ENCODE results near the gene GNG2. TPM values are rescaled to one million over a fixed set of nuclear protein-coding genes. Genes with fewer than 3 reads are reported as not detected.
A peak's percentile ranks its signal among the peaks of the same experiment; 100 is the strongest.
"Not testable (repeated sequence)": the region's sequence is repeated elsewhere in the genome, so short reads cannot be mapped to it uniquely, and the experiment has no call there.

GNG2 gene
- total RNA-seq, 4 donors from 2014 or later = 7.5 to 32.8 (median 14.2) TPM

- intact Hi-C loops (cut with DNase I; ENCODE audit: low total_unique reads) = no loop called here
- Histone ChIP-seq H3K4me3 (no peak overlapping the region), H3K27me3 (no peaks in the 10 kb centered on the region), H3K36me3 (no peaks in the 10 kb centered on the region), H3K9me3 (no peaks in the 10 kb centered on the region), H3K4me1 (peaks cover 0 to 2% (median 0%) of the 10 kb centered on the region in 4 donors), H3K27ac (no peak overlapping the region)
- WGBS, 2 donors (ENCODE audit: low coverage in 1 of 2) = 93 to 100% methylated on average over 4 to 5 of the region's 5 CpGs
- no peak for DNase-seq
- no peak for TF ChIP-seq POLR2AphosphoS5 (IDR thresholded peaks at IDR 0.05)
- TF ChIP-seq, protein P1, sequence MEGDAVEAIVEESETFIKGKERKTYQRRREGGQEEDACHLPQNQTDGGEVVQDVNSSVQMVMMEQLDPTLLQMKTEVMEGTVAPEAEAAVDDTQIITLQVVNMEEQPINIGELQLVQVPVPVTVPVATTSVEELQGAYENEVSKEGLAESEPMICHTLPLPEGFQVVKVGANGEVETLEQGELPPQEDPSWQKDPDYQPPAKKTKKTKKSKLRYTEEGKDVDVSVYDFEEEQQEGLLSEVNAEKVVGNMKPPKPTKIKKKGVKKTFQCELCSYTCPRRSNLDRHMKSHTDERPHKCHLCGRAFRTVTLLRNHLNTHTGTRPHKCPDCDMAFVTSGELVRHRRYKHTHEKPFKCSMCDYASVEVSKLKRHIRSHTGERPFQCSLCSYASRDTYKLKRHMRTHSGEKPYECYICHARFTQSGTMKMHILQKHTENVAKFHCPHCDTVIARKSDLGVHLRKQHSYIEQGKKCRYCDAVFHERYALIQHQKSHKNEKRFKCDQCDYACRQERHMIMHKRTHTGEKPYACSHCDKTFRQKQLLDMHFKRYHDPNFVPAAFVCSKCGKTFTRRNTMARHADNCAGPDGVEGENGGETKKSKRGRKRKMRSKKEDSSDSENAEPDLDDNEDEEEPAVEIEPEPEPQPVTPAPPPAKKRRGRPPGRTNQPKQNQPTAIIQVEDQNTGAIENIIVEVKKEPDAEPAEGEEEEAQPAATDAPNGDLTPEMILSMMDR (IDR thresholded peaks at IDR 0.05) = no peak
- TF ChIP-seq POLR2A (IDR thresholded peaks at IDR 0.05) = no peak
- TF ChIP-seq EP300 (IDR thresholded peaks at IDR 0.05; ENCODE audit: low read depth) = no peak
- in situ Hi-C loops (cut with MboI; ENCODE audit: low pct_ligation_motif_present in 1 of 4, low pct_unique_long_range_greater_than_20kb in 1 of 4, low sequenced_read_pairs in 3 of 4) = no loop called here
Observed at GRCh38 chr14:51901475-51902024, 41.1 kb downstream of the GNG2 start.

- H3K9me3 ChIP-seq; DNase-seq; H3K27me3 ChIP-seq; in situ Hi-C loops (cut with MboI; ENCODE audit: low pct_ligation_motif_present in 1 of 4, low pct_unique_long_range_greater_than_20kb in 1 of 4, low sequenced_read_pairs in 3 of 4); intact Hi-C loops (cut with DNase I; ENCODE audit: low total_unique reads); H3K4me1 ChIP-seq; H3K4me3 ChIP-seq; H3K36me3 ChIP-seq: not testable (repeated sequence)
- WGBS, 2 donors (ENCODE audit: low coverage in 1 of 2) = 28 to 74% methylated on average over 4 to 6 of the region's 6 CpGs
- peak overlapping the region in 3 of 4 donors; percentile 3 to 26 (median 23) for H3K27ac ChIP-seq
Observed at GRCh38 chr14:51905656-51906121, 45.3 kb downstream of the GNG2 start.

- H3K36me3 ChIP-seq = no peaks in the 10 kb centered on the region
- TF ChIP-seq EP300 (IDR thresholded peaks at IDR 0.05; ENCODE audit: low read depth) (no peak), POLR2A (IDR thresholded peaks at IDR 0.05) (no peak), POLR2AphosphoS5 (IDR thresholded peaks at IDR 0.05) (no peak)
- TF ChIP-seq, protein P1 (IDR thresholded peaks at IDR 0.05) = no peak
- H3K9me3 ChIP-seq = no peaks in the 10 kb centered on the region
- in situ Hi-C loops (cut with MboI; ENCODE audit: low pct_ligation_motif_present in 1 of 4, low pct_unique_long_range_greater_than_20kb in 1 of 4, low sequenced_read_pairs in 3 of 4) = no loop called here
- intact Hi-C loops (cut with DNase I; ENCODE audit: low total_unique reads) = no loop called here
- H3K4me1 ChIP-seq = peaks cover 0 to 2% (median 0%) of the 10 kb centered on the region in 4 donors
- no peak overlapping the region for H3K4me3 ChIP-seq
- H3K27ac ChIP-seq = no peak overlapping the region
- 87 to 100% methylated on average over 1 to 3 of the region's 3 CpGs for WGBS, 2 donors (ENCODE audit: low coverage in 1 of 2)
- DNase-seq = no peak
- no peaks in the 10 kb centered on the region for H3K27me3 ChIP-seq
Observed at GRCh38 chr14:51908086-51908485, 47.7 kb downstream of the GNG2 start.

DNA sequence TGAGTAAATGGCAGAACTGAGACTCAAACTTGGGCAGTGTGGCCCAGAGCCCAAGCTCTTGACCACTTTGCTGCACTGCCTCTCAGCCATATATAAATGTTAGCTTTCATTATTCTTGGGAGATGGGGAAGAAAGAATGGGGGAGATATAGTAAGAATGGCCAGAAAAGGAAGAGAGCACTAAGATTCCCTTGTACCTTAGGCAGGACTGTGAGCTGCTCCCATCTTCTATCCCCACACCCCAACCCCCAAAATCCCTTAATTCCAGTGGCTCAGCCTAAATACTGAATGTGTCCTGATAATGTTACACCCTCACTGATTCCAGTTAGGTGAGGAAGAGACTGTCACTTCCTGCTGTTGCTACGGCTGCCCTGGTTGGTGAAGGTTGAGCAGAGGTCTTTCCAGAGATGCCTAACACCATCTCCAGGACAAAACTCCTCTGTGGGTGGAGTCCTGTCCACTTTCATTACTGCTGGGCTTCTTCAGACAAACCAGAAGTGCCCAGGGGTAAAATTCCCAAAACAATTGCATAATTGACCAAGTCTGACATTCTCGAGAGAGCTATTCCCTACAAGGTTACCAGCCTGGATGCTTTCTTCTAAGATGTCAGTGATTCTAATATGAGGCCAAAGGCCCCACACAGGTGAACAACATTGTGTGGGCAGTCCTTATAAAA is 51.8 kb downstream of the GNG2 start:
- H3K27ac ChIP-seq = no peak overlapping the region
- H3K4me1 ChIP-seq = peaks cover 0 to 10% (median 0%) of the 10 kb centered on the region in 4 donors
- no peak for DNase-seq
- in situ Hi-C loops (cut with MboI; ENCODE audit: low pct_ligation_motif_present in 1 of 4, low pct_unique_long_range_greater_than_20kb in 1 of 4, low sequenced_read_pairs in 3 of 4) = no loop called here
- H3K27me3 ChIP-seq = no peaks in the 10 kb centered on the region
- no peak for TF ChIP-seq POLR2AphosphoS5 (IDR thresholded peaks at IDR 0.05)
- no peak for TF ChIP-seq EP300 (IDR thresholded peaks at IDR 0.05; ENCODE audit: low read depth)
- TF ChIP-seq, protein P1 (IDR thresholded peaks at IDR 0.05) = no peak
- TF ChIP-seq POLR2A (IDR thresholded peaks at IDR 0.05) = no peak
- H3K4me3 ChIP-seq = no peak overlapping the region
- intact Hi-C loops (cut with DNase I; ENCODE audit: low total_unique reads) = no loop called here
- no peaks in the 10 kb centered on the region for H3K9me3 ChIP-seq
- H3K36me3 ChIP-seq = no peaks in the 10 kb centered on the region
- WGBS, 2 donors (ENCODE audit: low coverage in 1 of 2) = 92% methylated on average over 2 of the region's 2 CpGs; no CpG with 5 or more reads in 1 of the 2 donors

All from transverse colon (tissue), 4 donors.